ENCODE results near the gene ARHGEF38. TPM values are rescaled to one million over a fixed set of nuclear protein-coding genes. Genes with fewer than 3 reads are reported as not detected.

The ARHGEF38 gene
- total and polyA plus RNA-seq, 12 donors, result 0.28 TPM; not detected in 11

GRCh38 chr4:105710012-105710600, 157.7 kb downstream of the ARHGEF38 start:
- WGBS, 2 donors, result 61 to 67% methylated on average over 16 of the region's 16 CpGs
- no peaks in the 10 kb centered on the region for H3K36me3 ChIP-seq
- DNase-seq (no peak), ATAC-seq (no peak)
- peaks cover 0 to 45% (median 26%) of the 10 kb centered on the region in 9 donors for H3K4me1 ChIP-seq
- no peak for TF ChIP-seq CTCF (IDR thresholded peaks at IDR 0.05)
- H3K9me3 ChIP-seq, result no peaks in the 10 kb centered on the region
- intact Hi-C loops (cut with DNase I), result loop anchor here in 3 of 10 donors (10.0 kb wide), 2 partner anchors 495 to 565 kb away; partner anchors contain the start of gene TET2 (in 1 of the 3)
- no peak overlapping the region for H3K27ac ChIP-seq
- peak overlapping the region in 1 of 10 donors; percentile 80 for H3K4me3 ChIP-seq
- no peaks in the 10 kb centered on the region for H3K27me3 ChIP-seq

DNA sequence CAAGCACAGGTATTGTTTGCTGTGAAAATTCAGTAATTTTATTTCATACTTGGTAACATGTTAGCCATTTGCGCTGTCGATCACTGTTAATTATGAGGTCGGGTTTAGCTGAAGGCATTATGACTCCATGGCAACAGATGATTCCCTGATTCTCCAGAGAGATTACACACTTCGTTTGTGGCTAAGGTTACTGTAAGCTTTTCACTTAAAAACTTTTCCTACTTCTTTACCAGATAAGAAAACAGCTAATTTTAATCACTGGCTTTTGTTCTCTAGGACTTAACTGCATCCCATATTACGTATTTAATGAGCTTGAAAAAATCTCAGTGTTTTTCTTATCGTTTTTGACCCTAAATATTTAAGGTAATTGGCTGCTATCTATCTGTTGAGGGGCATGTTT, 158.3 kb downstream of the ARHGEF38 start:
- TF ChIP-seq CTCF (IDR thresholded peaks at IDR 0.05), result no peak
- no peaks in the 10 kb centered on the region for H3K9me3 ChIP-seq
- no peak overlapping the region for H3K27ac ChIP-seq
- WGBS, 2 donors, result 75 to 78% methylated on average over 6 of the region's 6 CpGs
- DNase-seq (no peak), ATAC-seq (no peak)
- H3K27me3 ChIP-seq, result no peaks in the 10 kb centered on the region
- peaks cover 0 to 49% (median 26%) of the 10 kb centered on the region in 9 donors for H3K4me1 ChIP-seq
- no peaks in the 10 kb centered on the region for H3K36me3 ChIP-seq
- no peak overlapping the region for H3K4me3 ChIP-seq
- intact Hi-C loops (cut with DNase I), result loop anchor here in 3 of 10 donors (10.0 kb wide), 2 partner anchors 494 to 566 kb away; partner anchors contain the start of gene TET2 (in 1 of the 3)

GRCh38 chr4:105712766-105713165, 160.3 kb downstream of the ARHGEF38 start:
- H3K27ac ChIP-seq, result no peak overlapping the region
- WGBS, 2 donors, result 79 to 91% methylated on average over 2 of the region's 2 CpGs
- DNase-seq, result no peak
- H3K4me3 ChIP-seq, result no peak overlapping the region
- no peaks in the 10 kb centered on the region for H3K27me3 ChIP-seq
- no peaks in the 10 kb centered on the region for H3K36me3 ChIP-seq
- intact Hi-C loops (cut with DNase I), result loop anchor here in 3 of 10 donors (10.0 kb wide), 2 partner anchors 492 to 568 kb away; partner anchors contain the start of gene TET2 (in 1 of the 3)
- ATAC-seq, result no peak
- no peaks in the 10 kb centered on the region for H3K9me3 ChIP-seq
- TF ChIP-seq CTCF (IDR thresholded peaks at IDR 0.05), result no peak
- H3K4me1 ChIP-seq, result peaks cover 0 to 33% (median 11%) of the 10 kb centered on the region in 9 donors

DNA sequence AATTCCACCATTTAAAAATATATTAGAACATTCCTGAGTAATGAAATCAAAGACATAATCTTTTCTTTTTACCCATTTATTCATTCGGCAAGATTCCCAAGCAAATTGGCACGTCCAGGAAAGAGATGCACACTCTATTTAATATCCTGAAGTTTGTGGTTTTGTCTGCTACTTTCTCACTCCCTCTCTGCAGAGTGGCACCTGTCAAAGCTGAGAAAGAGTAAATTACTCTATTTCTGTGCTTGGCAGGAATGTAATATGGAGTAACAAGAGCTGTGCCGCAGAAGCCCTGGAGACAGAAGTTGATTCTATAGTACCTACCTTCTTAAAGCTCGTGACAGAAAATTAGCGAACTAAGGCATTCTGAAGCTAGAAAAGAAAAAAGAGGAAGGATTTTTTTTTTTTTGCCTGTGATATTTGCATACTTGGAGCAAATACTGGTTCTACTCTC, 161.7 kb downstream of the ARHGEF38 start:
- H3K4me3 ChIP-seq, result peak overlapping the region in 1 of 10 donors; percentile 25
- DNase-seq (no peak), ATAC-seq (no peak)
- H3K4me1 ChIP-seq, result peaks cover 0 to 30% (median 8%) of the 10 kb centered on the region in 9 donors
- no peaks in the 10 kb centered on the region for H3K27me3 ChIP-seq
- no peak for TF ChIP-seq CTCF (IDR thresholded peaks at IDR 0.05)
- H3K27ac ChIP-seq, result no peak overlapping the region
- WGBS, 2 donors, result 77 to 86% methylated on average over 5 of the region's 5 CpGs
- H3K9me3 ChIP-seq, result no peaks in the 10 kb centered on the region
- H3K36me3 ChIP-seq, result peaks cover 0 to 3% (median 0%) of the 10 kb centered on the region in 9 donors
- intact Hi-C loops (cut with DNase I), result loop anchor here in 3 of 10 donors (10.0 kb wide), 2 partner anchors 491 to 569 kb away; partner anchors contain the start of gene TET2 (in 1 of the 3)
